HG02981 (cell line): ENCODE measurements around the gene CLINT1.

Source experiments
- ATAC-seq: cut with Tn5 transposase; IDR thresholded peaks from one replicate; pipeline ENCODE4 v1.9.1; 2021; ENCODE audit warnings: mild to moderate bottlenecking, moderate library complexity; ENCODE audit not compliant: unreplicated experiment

CLINT1 gene

DNA sequence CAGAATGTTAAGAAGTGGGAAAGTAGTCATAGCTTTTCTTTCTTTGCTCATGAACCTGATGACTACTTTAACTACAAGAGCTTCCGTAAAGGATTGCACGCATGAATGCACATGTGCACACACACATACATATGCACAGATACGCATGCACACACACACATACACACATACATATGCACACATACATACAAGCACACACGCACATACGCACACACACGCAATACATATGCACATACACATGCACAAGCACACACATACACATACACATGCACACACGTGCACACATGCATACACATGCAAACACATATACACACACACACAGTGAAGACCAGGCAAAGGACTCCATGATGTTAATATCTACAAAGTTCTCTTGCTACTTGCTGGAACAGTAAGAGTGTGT, 92.5 kb downstream of the CLINT1 start:
- ATAC-seq, result no peak

DNA sequence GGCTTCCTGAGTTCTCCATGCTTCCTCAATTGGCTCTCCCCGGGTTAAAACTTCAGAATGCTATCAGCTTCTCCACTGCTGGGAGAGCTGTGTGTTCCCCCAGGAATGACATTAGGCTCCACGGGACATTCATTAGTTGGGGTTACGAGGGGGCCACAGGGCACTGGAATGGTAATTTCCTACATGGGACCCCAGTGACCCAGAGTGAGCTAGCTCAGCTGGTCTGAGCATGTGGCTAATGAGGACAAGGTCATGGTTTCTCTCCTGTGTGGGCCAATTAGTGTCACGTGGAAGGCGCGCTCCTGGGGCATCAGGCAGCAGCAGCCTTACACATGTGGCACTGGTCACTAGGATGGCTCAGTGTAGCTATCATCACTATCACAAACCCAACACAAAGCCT, 94.4 kb downstream of the CLINT1 start:
- no peak for ATAC-seq

GRCh38 chr5:157761690-157762621, 97.0 kb downstream of the CLINT1 start:
- peak; percentile 83 for ATAC-seq

DNA sequence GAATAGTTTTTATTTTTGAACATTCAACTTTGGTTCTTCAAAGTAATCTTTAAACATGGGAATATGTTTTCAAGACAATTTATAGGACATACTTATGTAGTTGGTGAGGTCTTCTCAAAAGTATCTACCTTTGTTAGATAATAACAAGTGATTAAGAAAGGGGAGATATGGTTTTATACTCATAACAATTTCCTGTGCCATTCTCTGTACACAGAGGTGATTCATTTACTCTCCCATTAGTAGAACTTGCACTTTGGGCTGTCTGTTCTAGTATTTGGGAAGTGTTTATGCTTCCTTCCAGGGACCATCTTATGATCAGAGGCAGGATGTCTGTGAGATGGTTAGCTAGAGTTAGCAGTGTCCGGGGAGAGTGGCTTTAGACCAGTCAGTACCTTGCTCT, 100.2 kb downstream of the CLINT1 start:
- no peak for ATAC-seq

GRCh38 chr5:157756122-157756521, 102.8 kb downstream of the CLINT1 start:
- no peak for ATAC-seq

DNA sequence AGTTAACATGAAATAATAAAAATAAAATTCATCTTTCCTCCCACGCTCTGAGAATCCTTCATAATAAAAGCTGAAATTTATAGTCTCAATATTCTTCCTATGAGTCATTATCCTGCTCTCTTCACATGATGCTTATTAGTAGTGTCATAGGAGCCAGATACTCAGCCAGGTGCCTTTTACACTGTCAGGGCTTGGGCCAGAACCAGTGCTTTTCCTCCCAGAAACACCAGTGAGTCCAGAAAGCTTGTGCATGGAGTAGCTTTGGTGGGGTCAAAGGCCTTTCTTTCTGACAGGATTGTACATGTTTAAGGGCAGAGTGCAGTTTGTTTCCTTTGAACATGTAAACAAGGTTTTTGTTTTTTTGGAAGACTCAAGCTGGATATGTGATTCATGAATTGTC, 108.6 kb downstream of the CLINT1 start:
- ATAC-seq, result no peak

GRCh38 chr5:157749462-157749799, 109.5 kb downstream of the CLINT1 start:
- no peak for ATAC-seq

DNA sequence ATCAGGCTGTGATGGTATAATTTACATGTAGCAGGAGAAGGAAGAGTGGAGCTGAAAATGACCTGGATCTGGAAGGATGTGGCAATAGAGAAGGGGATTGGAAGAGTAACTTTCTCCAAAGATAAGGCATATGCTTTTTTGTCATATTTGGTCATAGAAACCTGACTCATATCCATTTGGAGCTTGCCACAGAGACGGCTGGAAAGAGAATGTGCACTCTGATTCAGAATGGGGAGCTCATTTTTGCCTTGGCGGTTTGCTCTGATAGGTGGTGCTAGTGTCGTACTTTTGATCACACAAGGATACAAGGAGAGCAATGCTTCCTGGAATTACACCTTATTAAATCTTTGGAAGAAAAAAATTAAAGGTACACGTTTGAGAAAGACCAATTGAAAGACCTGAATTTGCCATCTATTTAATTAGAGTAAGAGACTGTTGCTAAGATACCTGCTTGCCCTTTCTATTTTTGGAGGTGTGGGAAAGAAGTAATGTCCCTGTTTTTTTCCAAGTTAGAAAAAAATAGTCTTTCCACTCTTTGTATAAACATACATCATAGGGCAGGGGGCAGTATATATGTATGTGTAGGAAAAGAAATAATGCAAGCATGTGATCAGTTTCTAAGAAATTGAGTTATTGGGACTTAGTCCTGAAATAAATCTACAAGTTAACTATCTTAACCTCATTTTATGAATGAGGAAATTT, 110.0 kb downstream of the CLINT1 start:
- ATAC-seq, result no peak

- no peak for ATAC-seq
Measured at GRCh38 chr5:157747766-157748700, 110.9 kb downstream of the CLINT1 start.

GRCh38 chr5:157747173-157747740, 111.7 kb downstream of the CLINT1 start:
- no peak for ATAC-seq

DNA sequence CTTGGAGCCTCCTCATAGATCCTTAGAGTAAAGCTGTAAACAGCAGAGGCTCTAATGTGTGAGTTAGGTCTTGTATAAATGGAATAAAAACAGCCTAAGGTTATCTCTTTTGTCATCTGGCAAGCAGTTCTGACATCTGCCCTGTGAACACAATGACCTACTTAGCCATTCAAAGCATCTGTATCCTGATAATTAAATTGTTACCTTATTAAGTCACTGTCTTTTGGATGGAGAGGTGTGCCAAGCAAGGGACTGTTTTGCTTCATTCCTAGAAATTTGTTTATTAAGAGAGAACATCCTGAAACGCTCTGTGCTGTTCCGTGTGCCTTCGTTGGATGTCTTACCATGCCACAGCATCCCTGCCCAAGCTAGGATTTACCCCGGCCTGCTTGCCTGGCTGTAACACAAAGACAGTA, 113.9 kb downstream of the CLINT1 start:
- ATAC-seq, result no peak

DNA sequence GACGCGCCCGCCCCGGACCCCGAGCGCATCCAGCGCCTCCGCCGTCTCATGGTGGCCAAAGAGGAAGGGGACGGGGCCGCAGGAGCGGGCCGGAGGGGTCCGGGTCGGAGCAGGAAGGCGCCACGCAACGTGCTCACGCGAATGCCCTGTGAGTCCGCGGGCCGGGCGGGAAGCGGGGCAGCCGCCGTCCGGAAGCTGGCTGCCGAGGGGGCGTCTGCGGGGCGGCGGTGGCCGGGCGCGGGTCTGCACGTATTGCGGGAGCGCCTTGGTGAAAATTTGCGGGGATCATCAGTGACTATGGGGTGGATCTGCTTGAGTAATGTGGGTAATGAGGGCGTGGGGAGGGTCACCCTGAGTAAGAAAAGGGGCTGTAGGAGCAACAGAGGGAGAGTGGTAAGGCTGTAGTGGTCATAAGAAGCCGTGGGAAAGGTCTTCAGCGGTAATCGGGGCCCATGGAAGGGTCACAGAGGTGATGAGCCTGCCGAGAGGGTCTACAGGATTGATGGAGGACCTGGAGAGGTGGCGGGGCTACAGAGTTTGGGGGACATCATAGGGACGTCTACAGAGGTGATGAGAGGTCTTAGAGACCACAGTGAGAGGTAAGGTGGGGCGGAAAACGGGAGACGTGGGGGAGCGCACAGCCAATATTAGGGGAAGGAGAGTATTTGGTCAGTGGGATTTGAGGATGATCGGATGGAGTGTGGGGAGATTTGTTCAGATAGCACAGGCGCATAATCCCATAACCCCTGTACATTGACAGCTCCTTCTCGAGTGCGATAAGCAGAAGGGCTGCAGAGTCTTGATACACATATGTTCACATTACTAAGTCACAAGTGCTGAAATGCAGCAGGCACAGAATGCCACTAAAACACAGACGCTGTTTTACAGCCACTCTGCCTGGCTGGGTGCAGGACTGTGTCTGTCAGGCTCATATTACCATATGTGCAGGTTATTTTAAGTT, 114.6 kb downstream of the CLINT1 start:
- peak; percentile 28 for ATAC-seq

DNA sequence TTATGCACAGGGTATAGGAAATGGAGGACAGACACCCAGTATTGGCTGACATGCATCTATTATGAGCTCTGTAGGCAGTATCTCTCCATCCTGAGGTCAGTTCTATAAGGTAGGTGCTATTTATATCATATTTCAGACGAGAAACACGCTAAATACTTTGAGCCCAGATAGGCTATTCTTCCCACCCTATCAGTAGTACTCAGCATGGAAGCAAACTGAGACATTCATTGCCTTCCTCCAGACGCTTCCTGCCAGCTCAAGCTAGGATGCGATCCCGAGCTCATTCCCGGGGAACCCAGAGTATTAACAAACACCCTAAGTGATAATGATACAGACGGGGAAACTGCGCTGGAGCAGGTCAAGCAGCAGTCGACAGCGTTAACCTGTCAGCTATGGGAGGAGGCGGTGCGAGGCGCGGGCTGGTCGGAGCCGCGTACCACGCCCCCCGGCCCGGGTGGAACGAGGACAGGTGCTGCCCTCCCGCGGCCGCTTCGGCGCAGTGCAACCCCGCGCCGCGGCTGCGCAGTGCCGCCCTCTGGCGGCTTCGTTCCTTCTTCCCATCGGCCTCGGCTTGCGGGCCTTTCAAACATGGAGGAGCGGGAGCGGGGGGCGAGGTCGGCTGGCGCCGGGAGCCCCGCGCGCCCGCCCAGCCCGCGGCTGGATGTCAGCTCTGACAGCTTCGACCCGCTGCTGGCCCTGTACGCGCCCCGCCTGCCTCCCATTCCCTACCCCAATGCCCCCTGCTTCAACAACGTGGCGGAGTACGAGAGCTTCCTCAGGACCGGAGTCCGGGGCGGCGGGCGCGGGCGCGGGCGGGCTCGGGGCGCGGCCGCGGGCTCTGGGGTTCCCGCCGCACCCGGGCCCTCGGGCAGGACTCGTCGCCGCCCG, 115.5 kb downstream of the CLINT1 start, which contains the start of gene LSM11:
TSS of gene LSM11 (plus strand) at position 550 of the 888 bp plus-strand sequence. CDS start at position 589, 39 bp downstream.
- ATAC-seq, result peak; percentile 91

GRCh38 chr5:157741131-157741530, 117.8 kb downstream of the CLINT1 start:
- ATAC-seq, result no peak

- no peak for ATAC-seq
Measured at GRCh38 chr5:157740229-157740610, 118.7 kb downstream of the CLINT1 start.

DNA sequence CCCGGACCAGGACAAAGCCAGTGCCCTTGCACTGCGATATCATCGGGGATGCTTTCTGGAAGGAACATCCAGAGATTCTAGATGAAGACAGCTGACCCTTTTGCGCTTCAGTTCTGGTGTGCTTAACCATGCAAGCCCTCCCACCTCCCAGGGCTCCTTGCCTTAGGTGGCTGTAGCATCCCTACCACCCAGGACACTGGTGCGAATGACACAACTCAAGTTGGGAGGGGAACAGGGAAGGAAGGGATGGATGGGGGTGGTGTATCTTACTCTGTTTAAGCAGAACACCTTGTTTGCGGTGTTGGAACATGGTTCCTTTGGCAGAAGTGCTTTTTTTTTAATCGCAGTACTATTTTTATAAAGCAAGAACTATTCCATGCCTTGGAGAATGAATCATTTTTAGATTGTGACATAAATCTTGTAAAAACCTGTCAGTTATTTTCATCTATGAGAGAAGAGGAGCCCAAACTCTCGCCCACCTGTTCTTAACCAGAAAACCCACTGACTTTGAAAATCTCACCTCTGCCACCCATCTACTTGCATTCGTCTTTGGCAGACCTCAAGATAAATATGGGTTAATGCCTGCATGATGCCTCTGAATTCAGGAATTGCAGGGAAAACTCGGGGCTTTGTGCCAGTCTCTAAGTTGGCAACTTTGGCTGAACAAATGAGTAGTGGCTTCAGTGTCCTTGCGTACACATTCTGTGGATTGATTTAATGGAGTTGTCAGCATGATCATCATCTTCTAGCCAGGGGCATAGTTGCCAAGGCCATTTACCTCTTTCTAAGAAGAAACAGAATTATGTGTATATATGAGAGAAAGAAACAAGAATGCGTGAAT, 119.3 kb downstream of the CLINT1 start:
- no peak for ATAC-seq

DNA sequence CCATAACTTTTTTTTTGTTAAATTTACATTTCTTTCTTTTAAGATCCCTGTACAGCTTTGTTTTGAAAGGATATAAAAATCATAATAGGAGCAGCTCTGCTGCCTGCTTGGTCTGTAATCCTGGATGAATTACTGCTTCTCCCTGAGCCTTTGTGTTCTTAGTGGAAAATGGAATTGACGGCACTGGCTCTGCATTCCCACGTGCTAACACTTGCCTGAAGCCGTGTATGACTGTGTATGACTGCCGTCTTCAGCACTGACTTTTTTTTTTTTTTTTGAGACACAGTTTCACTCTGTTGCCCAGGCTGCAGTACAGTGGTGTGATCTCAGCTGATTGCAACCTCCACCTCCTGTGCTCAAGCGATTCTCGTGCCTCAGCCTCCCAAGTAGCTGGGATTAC, 123.0 kb downstream of the CLINT1 start:
- ATAC-seq, result no peak
